OCI-M2 (cell line): Measurements from ENCODE around the gene UBE2N.
"Not testable (repeated sequence)": the region's sequence is repeated elsewhere in the genome, so short reads cannot be mapped to it uniquely, and the experiment has no call there.

Source experiments
- DNase-seq: peaks from one replicate; lab custom pipeline; 2025; ENCODE audit not compliant: unreplicated experiment; lab: John Stamatoyannopoulos, UW

UBE2N gene

DNA sequence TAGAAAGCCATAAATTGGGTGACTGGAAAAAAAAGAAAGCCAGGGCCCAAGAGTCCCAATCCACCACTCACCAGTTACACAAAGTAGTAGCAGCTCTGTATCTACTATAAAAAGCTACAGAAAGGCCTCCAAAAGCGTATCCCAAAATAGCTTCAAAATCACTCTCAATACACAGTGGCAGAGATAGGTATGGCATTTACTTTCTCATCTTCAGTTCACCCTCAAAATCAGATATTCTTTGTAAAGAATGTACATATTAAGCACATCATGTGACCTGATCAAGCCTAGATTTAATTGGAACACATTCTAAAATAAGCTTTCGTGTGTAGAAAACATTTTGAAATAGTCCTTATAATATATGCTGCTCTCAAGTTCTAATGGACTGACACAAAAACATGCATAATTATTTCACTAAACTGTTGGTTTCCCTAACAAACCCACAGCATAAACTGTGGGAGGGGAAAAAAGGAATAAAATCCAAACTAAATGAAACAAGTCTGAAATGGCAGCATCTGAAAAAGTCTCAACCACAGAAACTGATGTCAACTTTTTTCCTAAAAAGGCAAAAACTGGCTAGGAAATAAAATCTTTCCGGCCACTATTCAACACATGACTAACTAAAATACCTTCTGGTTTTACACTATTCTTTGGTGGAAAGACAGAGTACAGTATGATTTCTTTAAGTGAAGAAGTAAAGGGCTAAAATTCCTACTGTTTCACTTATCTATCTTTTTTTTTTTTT lies 25.9 kb downstream of the UBE2N start:
- no peak for DNase-seq

DNA sequence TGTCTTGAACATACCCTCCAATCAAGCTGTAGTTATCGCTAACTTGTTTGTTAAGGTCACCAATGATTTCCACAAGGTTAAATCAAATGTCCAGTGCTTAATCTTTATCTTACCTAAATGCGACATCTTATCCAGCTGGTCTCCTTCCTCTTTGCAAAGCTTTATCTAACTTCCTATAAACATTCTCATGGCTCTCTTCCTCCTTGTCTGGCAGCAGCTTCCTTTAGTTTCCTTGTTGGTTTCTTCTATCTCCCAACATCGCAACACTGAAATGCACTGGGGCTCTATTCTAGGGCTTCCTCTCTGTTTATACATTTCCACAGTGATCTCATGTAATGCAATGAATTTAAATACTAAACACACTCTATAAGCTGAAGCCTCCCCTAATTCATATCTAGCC lies 28.7 kb downstream of the UBE2N start:
- no peak for DNase-seq

DNA sequence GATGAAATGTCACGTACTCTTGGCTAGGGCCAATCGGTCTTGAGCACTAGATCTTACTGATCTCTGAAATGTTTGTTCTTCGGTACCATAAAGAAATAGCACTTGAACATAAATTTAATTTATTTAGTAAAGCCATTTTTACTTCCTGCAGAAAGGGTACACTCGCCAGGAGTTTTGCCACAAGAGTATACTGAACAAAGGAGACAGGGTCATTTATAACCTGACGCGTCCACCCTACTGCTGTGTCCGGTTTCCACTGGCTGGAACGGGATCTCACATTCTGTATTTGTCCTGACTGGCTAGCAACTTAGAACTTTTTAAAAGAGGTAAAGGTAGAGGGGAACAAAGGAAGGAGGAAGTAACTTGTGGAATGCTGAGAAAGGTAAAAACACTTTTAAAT lies 29.4 kb downstream of the UBE2N start:
- DNase-seq, result not testable (repeated sequence)

DNA sequence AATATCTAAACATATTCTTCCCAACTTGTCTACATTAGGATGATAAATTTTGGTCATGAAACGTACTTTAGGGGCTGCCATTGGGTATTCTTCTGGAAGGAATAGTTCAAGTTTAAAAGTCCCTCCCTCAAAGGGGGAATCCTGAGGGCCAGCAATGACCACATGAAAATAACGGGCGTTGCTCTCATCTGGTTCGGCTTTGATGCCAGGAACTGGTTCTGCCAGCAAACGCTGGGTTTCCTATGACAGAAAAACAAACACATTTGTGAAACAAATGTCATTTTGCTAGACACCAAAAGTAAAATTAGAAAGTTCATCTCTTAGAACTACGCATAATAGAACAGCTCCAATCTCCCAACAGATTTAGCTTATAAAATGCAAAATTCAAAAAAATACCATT lies 30.7 kb downstream of the UBE2N start:
- not testable (repeated sequence) for DNase-seq

DNA sequence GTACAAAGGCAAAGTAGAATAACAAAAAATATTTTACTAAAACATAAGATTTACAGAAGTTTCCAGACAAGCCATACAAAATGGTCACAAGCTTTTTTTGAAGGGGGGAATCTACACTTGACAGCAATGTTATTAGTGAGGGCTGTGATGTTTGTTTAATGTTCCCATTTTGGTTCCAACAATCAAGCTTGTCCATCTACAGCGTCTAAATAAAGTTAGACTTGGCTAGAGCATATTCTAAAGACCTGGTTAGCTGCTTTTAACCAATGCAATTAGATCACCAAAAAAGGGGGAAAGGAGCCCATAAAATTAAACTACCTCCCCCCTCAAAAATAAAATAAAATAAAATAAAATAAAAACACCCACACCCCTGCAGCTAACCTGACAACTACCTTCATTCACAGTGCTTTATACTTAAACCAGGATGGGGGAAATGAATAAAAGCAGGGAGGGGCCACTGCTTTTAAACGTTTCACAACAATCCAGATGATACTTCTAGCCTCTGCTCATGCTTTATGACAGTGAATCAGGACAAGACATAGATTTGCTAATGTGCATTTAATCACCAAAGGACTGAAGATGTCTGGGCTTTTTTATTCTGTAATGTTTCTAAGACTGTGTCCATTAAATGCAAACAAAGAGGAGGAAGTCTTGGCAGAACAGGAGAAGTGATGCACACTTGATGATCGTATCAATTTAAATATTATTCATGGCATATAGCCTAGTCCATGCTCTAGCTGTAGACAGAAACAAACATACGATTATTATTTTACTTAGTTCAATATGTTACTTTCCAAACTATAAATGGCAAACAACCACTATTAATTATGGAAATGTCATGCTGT lies 32.2 kb downstream of the UBE2N start:
- DNase-seq, result not testable (repeated sequence)

DNA sequence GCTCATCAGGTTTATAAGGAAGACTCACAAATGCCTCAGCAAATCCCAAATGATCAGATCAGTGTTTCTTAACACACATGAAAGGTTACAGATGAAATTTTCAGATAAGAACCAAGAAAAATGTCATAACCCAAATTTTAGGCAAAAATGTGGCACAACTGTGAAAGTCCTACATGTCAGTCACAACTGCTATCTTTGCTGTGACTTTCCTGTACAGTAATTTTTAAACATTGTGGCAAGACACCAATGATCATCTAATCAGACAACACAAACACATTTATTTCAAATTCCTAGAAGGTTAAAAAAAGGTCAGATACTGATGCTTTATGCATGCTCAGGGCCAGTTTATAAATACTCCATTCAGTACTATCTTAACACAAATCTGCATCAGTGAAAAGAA lies 32.9 kb downstream of the UBE2N start:
- no peak for DNase-seq

DNA sequence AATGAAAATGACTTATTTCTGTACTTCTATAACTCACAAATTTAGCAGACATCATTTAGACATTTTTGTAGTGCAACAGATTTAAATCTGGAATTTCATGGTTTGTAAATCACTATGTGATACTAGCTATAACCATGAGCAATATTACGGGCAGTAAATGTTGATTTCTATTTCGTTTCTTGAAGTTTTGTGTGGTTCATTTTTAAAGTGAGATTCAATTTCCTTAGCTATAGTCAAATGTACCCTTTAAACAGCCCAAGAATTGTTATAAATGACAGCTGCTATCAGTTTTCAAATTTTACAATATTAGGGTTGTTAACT lies 33.8 kb downstream of the UBE2N start:
- DNase-seq, result no peak

DNA sequence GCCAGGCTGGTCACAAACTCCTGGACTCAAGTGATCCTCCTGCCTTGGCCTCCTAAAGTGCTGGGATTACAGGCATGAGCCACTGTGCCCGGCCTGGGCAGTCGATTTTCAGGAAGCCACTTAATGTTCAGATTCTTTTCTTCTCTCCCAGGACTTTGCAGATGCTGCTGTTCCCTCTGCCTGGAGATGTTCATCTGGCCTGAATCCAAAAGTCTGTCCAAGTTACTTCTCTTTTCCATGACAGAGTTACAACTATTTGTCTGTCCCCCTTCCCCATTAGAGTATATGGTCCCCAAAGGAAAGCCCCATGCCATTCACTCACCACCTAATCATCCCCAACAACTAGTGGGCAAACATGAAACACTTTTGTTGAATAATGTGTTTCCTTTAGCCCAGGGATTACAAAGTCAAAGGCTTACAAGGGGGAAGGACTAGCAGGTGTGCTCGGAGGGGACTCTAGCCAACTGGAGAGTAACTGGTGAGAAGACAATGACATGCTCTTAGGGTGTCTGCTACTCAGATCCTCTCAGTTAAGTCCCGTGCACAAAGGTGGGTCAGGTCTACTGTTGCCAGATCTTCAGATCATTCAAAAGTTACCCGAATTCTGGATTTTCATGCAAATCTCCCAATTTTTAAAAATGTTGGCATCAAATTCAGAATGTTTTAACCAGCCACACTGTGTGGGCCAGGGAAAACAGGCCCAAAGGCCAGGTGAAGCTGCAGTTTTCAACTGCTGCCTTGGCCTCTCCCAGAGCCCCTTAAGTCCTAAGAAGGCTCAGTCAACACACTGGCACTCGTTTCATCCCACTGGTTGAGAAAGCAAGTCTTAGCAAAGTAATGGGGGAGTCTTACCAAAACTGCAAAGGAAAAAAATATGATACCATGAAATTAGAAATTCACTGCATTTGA lies 34.4 kb downstream of the UBE2N start:
- no peak for DNase-seq

DNA sequence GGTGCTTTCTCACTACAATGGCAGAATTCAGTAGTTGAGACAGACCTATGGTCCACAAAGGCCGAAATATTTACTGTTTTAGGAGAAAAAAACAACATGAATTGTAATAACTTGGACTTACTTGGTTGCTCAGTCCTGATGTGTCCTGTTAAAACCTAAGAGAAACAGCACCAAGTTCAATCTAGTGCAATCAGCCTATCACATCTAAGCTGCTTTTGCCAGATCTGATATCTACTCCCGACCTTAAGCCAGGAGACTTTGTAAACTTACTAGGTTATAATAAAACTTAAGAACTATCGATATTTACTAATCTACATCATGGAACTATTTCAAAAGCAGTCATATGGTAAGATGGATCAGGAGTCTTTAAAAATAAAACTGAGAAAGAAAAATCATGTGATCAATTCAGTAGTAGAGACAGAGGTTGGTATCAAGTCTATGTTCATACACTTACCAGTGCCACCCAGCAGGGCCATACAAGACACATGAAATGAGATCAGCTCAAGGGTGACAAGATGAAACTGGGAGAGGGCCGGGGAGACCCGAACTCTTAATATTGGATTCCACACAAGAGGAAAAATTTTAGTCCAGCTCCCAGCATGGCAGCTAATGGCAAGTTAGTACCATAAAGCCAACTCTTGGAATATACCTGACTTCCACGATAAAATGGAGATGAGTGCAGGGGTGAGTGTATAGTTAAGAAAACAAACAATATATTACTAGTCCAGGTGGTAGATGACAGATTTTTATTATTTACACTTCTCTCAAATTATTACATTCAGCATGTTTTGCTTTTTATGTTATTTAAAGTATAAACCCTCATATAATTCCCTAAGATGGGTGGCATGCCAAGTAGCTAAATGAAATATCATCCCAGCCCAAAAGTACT lies 36.5 kb downstream of the UBE2N start:
- DNase-seq, result no peak

DNA sequence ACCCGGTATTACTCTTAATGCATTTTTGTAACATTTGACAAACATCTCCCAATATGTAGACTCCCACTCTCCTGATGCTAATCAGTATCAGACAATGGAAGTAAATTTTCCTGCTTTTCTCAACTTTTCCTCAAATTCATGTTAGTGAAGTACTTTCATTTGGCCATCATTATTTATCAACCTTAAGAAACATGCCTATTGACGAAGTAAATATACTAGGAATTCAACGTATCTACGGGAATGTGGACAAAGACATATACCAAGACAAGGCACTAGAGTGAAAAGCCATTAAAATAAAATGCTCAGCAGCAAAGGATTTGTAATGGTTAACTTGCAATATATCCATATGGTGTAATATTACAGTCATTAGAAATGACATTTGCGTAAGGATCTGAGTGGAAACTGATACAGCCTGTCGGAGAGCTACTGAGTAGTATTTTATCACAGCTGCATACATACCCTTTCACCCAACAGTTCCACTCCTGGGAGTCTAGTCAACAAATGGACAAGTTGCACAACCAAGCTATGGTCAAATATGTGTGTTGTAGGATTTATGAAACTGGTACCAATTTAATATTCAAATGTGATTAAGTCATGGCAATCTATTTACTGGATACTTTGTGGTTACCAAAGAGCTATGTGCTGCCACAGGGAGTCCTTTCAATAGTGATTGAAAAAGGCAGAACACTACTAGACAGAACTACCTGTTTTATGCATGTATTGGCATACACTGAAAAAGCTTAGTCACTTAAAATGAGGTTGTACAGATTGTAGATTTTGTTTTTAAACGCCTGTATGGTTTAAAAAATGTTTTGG lies 37.6 kb downstream of the UBE2N start:
- DNase-seq, result no peak

DNA sequence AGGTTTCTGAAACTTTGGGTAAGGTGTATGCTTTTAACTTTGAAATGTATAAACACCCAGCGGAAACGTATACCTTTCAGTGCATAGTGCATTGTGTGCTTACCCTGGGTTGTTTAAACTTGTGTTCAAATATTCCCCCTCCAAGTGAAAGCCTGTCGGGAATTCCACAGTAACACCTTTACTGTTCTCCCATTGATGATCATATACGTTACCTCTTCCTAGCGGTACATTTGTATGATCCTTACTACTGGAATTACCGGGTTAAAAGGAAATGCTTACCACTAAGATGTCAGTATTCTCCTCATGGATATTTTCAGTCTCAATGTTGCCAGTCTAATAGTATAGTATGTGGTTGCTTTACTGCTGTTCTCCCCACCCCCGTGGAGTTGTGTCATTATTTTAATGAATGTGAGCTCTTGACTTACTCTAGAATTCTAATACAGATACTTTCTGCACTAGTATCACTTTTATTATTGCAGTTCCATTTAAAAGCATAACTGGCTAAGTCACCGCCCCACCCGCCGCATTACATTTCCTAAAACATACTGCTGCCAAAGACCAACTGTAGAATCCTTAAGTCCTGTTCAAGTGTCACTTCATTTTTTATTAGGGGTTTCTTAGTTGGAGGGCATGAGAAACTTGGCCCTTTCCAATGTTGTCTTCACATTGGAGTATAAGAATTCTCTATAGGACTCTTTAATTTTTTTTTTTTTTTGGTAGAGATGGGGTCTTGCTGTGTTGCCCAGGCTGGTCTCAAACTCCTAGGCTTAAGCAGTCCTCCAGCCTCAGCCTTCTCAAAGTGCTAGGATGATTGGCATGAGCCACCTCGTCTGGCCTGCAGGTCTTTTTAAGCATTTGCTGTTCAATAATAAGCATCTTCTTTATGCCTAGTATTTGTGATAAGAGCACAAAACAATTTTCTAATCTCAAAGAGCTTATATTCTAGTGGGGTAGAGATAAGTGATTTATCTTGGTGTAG lies 39.1 kb downstream of the UBE2N start:
- DNase-seq, result no peak

DNA sequence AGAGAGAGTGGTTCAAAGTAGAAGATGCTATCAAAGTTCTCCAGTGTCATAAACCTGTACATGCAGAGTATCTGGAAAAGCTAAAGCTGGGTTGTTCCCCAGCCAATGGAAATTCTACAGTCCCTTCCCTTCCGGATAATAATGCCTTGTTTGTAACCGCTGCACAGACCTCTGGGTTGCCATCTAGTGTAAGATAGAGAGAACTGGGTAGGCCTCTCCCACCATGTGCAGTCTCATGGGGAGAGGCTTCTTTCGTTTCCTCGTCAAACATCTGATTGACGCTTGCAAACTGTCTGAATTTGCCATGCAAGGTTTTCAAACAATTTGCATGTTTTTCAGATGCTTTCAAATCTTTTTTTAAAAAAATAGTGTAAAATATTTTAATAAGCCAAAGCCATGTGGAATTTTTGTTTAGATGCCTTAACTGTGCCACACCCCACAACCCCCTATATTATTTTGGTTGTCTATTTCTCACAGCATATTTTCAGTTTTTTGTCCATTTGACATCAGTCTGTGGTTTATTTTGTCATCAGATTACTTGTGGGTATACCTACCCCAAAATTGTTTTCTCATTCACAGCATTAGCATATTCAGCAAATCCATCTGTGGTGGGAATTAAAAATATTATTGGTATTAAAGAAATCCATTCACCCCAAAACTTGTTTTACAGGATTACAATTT lies 42.4 kb downstream of the UBE2N start:
- not testable (repeated sequence) for DNase-seq

DNA sequence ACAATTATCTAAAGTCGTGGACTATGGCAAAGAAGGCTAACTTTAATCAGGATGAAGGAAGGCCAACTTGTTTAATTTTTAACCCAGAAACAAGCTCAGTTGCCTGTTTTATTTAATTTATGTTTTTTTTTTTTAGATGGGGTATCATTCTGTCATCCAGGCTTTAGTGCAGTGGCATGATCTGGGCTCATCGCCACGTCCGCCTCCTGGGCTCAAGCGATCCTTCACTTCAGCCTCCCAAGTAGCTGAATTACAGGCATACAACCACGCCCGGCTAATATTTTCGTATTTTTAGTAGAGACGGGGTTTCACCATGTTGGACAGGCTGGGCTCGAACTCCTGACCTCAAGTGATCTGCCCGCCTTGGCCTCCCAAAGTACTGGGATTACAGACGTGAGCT lies 44.3 kb downstream of the UBE2N start:
- no peak for DNase-seq

DNA sequence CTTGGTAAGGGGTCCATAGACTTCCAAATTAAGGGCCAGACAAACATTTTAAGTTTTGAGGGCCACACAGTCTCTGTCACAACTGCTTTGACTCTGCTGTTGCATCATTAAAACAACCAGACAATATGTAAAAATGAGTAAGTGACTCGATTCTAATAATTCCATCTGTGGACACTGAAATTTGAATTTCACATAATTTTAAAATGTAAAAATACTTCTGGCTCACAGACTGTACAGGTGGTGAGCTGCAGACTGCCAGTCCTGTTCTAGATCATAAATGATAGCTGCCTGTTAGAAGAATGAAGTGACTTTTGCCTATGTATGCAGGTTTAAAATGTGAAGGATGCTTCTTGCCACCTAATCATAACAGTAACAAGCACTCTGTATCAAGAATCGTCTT lies 48.3 kb downstream of the UBE2N start:
- no peak for DNase-seq

DNA sequence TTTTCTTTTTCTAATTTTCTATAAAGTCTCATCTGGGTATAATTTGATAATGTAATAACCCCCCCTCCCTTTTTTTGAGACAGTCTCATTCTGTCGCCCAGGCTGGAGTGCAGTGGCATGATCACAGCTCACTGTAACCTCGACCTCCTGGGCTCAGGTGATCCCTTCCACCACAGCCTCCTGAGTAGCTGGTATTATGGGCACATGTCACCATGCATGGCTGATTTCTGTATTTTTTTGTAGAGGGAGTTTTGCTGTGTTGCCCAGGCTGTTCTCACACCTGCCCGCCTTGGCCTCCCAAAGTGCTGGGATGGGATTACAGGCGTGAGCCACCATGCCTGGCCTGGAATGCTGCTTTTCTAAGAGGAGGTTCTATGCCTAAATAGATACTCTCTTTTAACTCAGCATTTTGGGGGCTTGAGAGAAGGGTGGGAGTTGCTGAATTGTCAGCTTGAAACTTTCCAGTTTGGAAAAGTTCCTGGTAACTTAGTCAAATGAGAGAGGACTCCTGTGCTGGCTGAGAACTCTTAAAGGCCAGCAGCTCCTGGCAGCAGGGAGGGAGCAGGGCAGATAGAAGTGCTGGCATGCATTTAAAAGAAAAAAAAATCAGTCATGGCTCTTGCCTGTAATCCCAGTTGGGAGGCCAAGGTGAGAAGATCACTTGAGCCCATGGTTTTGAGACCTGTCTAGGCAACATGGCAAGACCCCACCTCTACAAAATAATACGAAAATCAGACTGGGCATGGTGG lies 51.0 kb downstream of the UBE2N start:
- no peak for DNase-seq

DNA sequence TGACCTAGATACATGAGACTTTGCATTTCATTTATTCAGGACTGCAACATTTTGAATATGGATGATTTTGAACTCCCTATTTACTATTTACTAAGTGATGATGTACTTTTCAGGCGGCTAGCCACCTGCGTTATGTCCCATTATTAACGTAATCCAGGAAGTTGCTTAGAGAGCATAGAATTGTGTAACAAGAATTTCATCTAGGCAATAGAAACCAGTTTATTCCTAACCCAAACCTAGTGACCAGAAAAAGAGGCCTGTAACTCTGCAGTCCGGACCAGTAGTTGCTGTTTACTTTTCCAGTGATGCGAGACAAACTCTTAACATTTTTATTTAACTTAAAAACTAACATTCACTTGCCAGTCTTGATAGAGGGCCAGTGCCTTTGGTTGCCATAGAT lies 51.7 kb downstream of the UBE2N start:
- DNase-seq, result no peak

DNA sequence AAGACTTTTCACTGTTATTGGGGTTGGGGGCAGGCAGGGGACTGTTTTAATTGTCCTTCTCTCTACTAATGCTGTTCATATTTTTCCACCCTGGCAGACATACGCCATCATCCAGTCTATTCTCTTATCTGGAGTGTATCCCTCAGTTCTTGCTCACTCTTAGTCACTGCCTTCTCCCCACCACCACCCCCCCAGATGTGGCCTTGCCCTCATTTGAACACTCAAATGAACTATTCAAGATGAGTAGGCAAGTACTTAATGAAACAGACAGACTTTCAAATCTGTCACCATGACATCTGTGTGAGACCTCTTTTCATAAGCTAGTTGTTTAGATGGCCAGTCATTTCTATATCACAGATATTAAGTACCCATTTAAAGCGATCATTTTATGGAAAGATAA lies 54.0 kb downstream of the UBE2N start:
- DNase-seq, result no peak
